Renal pelvis (tissue), 12 donors: ENCODE data around the gene TOGARAM1. TPM values are rescaled to one million over a fixed set of nuclear protein-coding genes. Genes with fewer than 3 reads are reported as not detected.

Experiments used
- DNase-seq: peaks from one replicate; pipeline ENCODE4 v3.0.0-alpha.2; 2013
- long read RNA-seq, 16 experiments: transcript quantifications; one replicate each; lab custom pipeline, GENCODE V29; 2026
- polyA plus RNA-seq, 3 donors: library from polyadenylated mRNA; unstranded; fragments of 120-200 nt; gene quantifications; one replicate each; pipeline ENCODE4 v1.2.1, GENCODE V29; 2013; ENCODE audit not compliant: insufficient read length in 3 of 3

The TOGARAM1 gene, protein sequence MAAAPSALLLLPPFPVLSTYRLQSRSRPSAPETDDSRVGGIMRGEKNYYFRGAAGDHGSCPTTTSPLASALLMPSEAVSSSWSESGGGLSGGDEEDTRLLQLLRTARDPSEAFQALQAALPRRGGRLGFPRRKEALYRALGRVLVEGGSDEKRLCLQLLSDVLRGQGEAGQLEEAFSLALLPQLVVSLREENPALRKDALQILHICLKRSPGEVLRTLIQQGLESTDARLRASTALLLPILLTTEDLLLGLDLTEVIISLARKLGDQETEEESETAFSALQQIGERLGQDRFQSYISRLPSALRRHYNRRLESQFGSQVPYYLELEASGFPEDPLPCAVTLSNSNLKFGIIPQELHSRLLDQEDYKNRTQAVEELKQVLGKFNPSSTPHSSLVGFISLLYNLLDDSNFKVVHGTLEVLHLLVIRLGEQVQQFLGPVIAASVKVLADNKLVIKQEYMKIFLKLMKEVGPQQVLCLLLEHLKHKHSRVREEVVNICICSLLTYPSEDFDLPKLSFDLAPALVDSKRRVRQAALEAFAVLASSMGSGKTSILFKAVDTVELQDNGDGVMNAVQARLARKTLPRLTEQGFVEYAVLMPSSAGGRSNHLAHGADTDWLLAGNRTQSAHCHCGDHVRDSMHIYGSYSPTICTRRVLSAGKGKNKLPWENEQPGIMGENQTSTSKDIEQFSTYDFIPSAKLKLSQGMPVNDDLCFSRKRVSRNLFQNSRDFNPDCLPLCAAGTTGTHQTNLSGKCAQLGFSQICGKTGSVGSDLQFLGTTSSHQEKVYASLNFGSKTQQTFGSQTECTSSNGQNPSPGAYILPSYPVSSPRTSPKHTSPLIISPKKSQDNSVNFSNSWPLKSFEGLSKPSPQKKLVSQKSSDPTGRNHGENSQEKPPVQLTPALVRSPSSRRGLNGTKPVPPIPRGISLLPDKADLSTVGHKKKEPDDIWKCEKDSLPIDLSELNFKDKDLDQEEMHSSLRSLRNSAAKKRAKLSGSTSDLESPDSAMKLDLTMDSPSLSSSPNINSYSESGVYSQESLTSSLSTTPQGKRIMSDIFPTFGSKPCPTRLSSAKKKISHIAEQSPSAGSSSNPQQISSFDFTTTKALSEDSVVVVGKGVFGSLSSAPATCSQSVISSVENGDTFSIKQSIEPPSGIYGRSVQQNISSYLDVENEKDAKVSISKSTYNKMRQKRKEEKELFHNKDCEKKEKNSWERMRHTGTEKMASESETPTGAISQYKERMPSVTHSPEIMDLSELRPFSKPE (N-terminal part only)
- polyA plus RNA-seq = 10 to 100 TPM; 30.9 to 36.8 (median 34.8) TPM
- long read RNA-seq, donor 1, full-length matches to known transcripts = 1 of 6 reads
- long read RNA-seq, donor 1, partial matches to known transcripts = 5 of 6 reads
- long read RNA-seq, donor 1, other reads (novel, unspliced or antisense) = 0 of 6 reads
- long read RNA-seq, donor 2, full-length matches to known transcripts = 1 of 15 reads
- long read RNA-seq, donor 2, partial matches to known transcripts = 14 of 15 reads
- long read RNA-seq, donor 2, other reads (novel, unspliced or antisense) = 0 of 15 reads
- long read RNA-seq, donor 3, partial matches to known transcripts = 11 of 12 reads
- long read RNA-seq, donor 3, other reads (novel, unspliced or antisense) = 0 of 12 reads
- long read RNA-seq, donor 4, full-length matches to known transcripts = 2 of 16 reads
- long read RNA-seq, donor 4, partial matches to known transcripts = 14 of 16 reads
- long read RNA-seq, donor 4, other reads (novel, unspliced or antisense) = 0 of 16 reads
- long read RNA-seq, donor 5, partial matches to known transcripts = 5 of 5 reads
- long read RNA-seq, donor 5, other reads (novel, unspliced or antisense) = 0 of 5 reads
- long read RNA-seq, donor 6, partial matches to known transcripts = 27 of 28 reads
- long read RNA-seq, donor 6, other reads (novel, unspliced or antisense) = 0 of 28 reads
- long read RNA-seq, donor 7, full-length matches to known transcripts = 3 of 9 reads
- long read RNA-seq, donor 7, partial matches to known transcripts = 6 of 9 reads
- long read RNA-seq, donor 7, other reads (novel, unspliced or antisense) = 0 of 9 reads
- long read RNA-seq, donor 8, full-length matches to known transcripts = 2 of 22 reads
- long read RNA-seq, donor 8, partial matches to known transcripts = 20 of 22 reads
- long read RNA-seq, donor 8, other reads (novel, unspliced or antisense) = 0 of 22 reads
- long read RNA-seq, donor 9, full-length matches to known transcripts = 3 of 17 reads
- long read RNA-seq, donor 9, partial matches to known transcripts = 14 of 17 reads
- long read RNA-seq, donor 9, other reads (novel, unspliced or antisense) = 0 of 17 reads
- long read RNA-seq, donor 10, partial matches to known transcripts = 10 of 12 reads
- long read RNA-seq, donor 10, other reads (novel, unspliced or antisense) = 0 of 12 reads
- long read RNA-seq, donor 11, full-length matches to known transcripts = 1 of 6 reads
- long read RNA-seq, donor 11, partial matches to known transcripts = 5 of 6 reads
- long read RNA-seq, donor 11, other reads (novel, unspliced or antisense) = 0 of 6 reads
- long read RNA-seq, donor 12, full-length matches to known transcripts = 8 of 41 reads
- long read RNA-seq, donor 12, partial matches to known transcripts = 33 of 41 reads
- long read RNA-seq, donor 12, other reads (novel, unspliced or antisense) = 0 of 41 reads
- long read RNA-seq, donor 13, partial matches to known transcripts = 0 of 2 reads
- long read RNA-seq, donor 13, other reads (novel, unspliced or antisense) = 0 of 2 reads
- long read RNA-seq, donor 14 = 0 reads
- long read RNA-seq, donor 15 = 0 reads
- long read RNA-seq, donor 16, full-length matches to known transcripts = 1 of 9 reads
- long read RNA-seq, donor 16, partial matches to known transcripts = 8 of 9 reads
- long read RNA-seq, donor 16, other reads (novel, unspliced or antisense) = 0 of 9 reads

DNA sequence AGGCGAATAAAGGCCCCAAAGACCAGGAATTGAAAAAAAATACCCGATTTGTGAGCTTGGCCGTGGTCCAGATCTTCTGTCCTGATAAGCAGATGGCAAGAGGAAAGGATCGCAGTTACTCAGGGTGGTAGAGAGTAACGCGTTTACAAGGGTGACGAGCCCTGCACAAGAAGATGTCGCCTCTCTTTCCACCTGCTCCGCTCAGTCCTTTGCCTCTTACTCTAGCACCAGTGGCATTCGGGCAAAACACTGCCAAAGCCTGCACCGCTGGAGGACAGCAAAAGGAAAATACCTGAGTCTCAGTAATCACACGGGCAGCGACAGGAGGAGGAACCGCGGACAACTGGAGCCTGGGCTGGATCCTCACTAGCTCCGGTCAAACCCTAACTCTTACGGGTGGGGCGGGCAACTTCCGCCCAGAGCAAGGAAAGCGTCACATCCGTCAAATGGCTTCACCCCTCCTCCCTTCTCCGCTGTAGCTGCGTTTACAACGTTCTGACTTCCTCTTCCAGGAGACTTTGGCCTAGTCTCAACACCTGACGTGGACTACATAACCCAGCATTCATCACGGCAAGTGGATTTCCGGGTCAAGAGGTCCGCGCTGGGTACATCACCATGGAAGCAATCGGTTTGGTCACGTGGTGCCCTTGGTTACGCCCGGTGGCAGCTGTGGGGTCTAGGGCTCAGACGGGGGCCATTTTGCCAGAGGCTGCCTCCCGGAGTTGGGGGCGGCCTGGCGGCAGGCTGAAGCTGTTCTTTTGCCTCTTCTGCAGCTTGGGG lies at the start of gene TOGARAM1, which contains the start of gene KLHL28:
Gene TOGARAM1, plus strand, starts transcription at position 637 of the 780 bp plus-strand sequence. CDS start 232 bp downstream, outside the sequence.
Gene KLHL28, minus strand, starts transcription at position 394 of the 780 bp plus-strand sequence. CDS start 16,019 bp downstream, outside the sequence.
- DNase-seq = peak; percentile 100

DNA sequence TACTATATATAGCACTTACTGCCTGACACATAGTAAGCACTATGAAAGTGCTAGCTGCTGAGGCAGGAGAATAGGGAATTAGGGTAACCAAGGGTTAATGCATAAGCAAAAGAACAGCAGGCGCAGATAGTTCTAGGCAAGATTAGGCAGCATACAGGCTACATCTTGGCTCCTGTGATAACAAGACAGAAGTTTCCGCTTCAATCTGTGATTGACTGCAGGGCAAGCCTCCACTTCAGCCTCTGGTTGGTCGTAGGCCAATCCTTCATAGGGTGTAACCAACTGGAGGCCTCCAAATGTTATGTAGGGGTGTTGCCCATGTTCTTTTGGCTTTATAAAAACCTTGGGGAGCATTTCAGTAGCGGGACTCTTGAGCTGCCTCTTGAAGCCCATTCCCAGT lies 47.1 kb upstream of the TOGARAM1 start:
- DNase-seq = no peak

DNA sequence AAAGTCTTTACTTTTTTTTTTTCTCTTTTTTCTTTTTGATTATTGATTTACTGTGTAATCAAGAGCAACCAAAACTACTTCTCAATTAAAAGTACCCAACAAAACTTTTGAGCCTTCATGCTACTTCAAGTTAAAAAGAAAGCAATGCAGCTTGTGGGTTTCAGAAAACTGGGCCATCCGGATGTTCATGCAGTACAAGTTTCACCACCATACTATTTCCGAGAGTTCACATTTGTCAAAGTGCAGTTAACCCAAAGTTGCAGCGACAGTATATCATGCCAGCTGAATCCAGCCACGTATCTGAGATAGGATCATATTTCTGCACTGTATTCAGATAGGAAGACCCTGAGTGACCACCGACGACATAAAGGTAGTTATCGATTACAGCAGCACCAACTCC lies 33.2 kb upstream of the TOGARAM1 start:
- no peak for DNase-seq

DNA sequence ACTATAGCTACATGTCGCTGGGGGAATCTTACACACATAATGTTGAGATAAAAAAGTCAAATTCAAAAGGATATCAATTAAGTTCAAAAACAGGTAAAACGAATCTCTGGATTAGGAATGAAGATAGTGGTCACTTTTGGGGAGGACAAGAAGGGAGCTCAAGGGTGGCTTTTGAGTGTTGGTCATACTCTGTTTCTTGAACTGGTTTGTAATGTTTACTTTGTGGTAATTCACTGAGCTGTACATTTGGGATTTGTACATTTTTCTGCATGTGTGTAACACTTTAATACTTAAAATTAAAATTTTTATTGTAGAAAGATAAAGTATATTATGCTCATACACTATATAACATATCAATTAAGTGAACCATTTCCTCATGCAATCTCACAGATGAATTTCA lies 26.8 kb upstream of the TOGARAM1 start:
- no peak for DNase-seq

DNA sequence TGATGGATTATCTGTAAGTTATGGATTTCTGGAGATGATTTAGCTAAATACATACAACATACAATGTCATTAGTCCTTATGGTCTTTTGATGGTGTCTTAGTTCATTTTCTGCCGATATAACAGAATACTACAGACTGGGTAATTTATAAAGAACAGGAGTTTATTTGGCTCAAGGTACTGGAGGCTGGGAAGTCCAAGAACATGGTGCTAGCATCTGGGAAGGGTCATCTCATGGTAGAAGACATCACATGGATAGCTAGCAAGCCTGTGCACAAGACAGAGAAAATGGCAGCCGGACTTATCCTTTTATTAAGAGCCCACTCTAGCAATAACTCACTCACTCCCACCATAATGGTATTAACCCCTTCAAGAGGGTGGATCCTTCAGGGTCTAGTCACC lies 24.4 kb upstream of the TOGARAM1 start:
- no peak for DNase-seq

DNA sequence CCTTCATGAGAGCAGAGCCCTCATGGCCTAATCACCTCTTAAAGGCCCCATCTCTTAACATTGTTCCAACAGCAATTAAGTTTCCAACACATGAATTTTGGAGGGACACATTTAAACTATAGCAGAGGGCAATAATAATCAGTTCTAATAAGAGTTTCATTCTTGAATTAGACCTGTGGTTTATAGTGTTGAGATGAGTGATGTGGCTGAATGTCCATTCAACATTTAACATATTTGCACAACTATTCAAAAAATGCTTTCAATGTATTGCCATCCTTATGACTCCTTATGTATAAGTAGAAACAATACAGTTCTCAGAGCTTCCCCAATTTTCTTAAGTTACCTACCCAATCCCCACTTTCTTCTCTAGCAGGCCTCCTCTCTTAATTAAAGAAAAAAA lies 21.8 kb upstream of the TOGARAM1 start:
- no peak for DNase-seq

DNA sequence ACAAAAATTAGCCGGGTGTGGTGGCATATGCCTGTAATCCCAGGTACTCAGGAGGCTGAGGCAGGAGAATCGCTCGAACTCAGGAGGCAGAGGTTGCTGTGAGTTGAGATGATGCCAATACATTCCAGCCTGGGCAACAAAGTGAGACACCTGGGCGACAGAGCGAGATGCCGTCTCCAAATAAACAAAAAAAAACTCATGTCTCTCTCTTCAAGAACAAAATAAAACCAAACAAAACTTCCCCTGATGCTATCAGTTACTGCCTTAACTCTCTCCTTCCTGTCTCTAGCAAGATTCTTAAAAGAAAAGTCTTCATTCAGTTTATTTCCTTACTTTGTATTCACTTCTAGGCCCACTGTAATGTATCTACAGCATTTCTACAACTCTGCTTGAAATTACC lies 21.0 kb upstream of the TOGARAM1 start:
- no peak for DNase-seq

DNA sequence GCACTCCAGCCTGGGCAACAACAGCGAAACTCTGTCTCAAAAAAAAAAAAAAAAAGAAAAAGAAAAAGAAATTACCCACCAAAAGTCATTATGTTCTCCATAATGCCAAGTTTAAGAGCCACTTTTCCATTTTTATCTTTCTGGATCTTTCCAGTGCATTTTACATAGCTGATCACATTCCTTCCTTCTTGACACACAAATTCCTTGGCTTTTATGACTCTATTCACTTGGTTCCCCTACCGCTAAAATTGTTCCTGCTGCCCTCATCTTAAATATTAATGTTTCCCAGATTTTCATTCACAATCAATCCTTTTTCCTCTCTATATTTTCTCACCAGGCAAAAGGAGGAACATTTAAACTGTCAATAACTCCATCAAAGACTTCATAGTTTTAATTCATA lies 20.4 kb upstream of the TOGARAM1 start:
- no peak for DNase-seq

DNA sequence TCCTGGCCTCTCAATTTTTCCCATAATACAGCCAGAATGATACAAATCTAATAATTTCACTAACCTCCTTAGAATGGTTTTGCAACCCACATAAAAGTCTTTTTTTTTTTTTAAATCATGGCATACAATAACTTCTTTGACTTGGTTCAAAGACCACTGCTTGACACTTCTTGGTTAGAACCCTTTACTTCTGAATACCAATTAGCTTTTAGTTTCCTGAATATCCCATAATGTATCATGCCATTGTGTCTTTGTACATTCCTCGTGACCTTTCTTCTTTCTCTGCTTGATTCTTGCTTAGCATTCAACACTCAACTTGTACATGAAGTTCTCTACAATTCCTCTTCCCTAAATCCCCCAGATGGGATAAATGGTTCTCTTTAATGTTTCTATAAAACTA lies 19.6 kb upstream of the TOGARAM1 start:
- DNase-seq = no peak

DNA sequence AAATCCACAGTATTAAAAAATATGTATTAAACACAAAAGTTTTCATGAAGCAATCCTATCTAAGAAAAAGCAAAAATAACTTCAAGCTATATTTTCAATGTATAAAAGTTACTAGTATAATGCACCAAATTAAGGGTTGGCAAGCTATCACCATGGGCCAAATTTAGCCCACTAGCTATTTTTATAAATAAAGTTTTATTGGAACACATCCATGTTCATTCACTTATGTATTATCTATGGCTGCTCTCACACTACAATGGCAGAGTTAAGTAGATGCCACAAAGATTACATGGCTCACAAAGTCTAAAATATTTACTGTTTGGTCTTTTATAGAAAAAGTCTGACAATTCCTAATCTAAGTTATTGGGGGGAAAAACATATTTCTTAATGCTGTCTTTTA lies 17.9 kb upstream of the TOGARAM1 start:
- DNase-seq = no peak

DNA sequence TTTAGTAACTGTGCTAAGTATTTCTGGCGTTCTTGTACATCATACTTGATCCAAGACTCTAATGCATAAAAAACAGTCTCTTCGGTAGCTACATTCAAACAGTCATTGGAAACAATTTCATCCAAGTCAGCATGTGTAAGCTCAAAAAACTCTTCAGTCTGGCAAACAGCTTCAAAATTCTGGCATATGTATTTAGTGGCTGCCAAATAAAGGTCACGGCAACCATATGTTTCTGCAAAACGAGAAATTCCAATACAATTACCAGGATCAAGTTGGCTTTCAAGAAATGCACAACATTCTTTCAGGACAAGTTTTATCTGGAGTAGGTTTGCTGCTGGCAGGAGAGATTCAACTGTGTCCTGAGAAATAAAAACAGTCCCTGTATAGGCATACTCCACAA lies 16.7 kb upstream of the TOGARAM1 start:
- DNase-seq = no peak

DNA sequence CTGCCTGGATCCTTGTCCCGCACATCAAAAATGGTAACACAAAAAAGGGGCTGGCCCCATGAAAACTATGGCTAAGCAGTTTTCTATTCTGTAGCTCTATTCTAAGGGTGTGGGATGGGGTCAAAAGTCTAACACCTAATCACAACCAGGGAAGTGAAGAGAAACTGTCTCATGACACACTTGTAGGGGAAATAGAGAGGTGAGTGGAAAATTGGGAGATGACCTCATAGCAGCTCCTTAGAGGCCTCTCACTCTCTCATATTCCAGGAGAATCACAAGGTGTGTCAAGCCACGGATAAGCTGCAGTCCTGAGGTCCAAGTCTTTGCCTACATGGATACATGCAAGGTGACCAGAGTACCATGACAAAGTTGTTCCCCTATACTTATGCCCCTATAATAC lies 10.9 kb upstream of the TOGARAM1 start:
- DNase-seq = no peak

DNA sequence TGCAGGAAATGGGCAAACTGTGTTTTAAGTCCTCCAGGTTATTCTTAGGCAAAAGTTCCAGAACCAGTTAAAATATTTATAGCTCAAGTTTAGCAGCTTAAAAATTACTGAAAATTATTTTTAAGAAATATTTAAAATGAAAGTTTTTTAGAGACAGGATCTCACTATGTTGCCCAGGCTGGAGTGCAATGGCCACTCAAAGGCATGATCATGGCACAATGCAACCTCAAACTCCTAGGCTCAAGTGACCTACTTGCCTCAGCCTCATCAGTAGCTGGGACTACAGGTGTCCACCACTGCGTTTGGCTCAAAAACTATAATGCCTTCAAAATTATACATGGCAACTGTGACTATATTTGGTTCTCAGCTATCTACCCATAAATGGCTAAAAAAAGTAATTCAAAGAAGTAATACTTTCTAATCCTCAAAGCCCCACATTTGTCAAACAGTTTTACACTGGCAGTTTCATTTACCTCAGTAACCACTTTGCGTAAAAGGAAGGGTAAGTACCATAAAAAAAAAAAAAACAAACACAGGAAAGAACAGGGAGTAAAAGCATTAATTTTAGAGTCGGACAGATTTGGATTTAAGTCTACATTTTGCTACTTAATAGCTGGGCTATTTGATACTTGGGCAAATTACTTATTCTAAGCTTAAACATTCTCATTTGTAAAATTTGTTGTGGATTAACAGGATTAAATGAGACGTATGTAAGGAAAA lies 9.4 kb upstream of the TOGARAM1 start:
- DNase-seq = no peak

DNA sequence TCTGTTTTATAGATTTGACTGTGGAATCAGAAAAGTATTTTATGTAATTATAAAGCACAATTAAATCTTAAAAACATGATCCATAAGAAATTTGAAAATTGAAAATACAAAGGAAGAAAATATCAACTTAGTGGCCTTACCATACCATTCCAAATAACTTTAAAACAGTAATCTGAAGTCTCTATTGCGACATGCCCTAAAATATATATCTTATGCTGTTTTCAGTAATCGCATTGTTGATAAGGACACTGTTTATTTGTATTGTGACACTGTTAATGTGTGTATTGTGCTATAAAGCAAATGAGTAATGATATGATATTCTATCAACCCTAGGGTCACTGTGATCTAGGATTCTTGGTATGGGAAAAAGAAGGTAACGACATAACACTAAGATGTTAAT lies 7.2 kb upstream of the TOGARAM1 start:
- DNase-seq = no peak

DNA sequence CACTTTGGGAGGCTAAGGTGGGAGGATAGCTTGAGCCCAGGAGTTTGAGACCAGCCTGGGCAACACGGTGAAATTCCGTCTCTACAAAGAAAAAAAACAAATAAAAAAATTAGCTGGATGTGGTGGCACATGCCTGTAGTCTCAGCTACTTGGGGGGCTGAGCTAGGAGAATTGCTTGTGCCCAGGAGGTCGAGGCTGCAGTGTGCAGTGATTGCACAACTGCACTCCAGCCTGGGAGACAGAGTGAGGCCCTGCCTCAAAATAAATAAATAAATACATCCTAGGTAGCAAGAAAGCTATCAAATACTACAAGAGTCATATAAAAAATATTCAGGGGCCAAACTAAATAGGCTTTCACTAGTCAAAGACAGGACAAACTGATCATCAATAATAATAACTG lies 6.5 kb upstream of the TOGARAM1 start:
- no peak for DNase-seq

DNA sequence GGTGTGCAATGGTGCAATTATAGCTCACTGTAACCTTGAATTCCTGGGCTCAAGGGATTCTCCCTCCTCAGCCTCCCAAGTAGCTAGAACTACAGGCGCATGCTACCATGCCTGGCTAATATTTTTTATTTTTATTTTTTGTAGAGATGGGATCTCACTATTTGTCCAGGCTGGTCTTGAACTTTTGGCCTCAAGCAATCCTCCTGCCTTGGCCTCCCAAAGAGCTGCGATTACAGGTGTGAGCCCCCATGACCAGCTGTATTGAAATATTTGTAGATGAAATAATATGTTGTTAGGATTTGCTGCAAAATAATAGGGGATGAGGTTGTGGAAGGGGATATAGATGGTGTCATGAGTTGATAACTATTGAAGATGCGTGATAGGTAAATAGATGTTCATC lies 5.1 kb upstream of the TOGARAM1 start:
- no peak for DNase-seq

DNA sequence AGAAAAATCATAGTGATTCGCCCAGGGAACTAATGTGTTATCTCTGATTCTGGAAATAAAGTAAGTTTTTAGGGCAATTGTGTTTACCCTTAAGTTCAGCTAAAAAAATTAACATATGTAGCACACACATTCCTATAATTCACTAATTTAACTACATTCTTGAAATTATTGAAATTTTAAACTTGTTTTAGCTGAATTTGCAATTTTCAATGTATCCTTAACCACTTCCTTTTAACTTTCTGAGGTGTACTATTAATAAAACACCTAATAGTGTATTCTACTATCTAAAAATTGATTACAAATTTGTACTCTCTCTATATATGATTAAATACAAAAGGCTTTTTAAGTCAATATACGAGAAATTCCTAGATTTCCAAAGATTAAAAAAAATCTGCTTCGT lies 2.5 kb upstream of the TOGARAM1 start:
- no peak for DNase-seq
